ENCODE results near the gene DDR2. TPM values are rescaled to one million over a fixed set of nuclear protein-coding genes. Genes with fewer than 3 reads are reported as not detected.

The DDR2 gene
- polyA plus RNA-seq, 1 donor from 2014 or later, result 0.69 TPM

DNA sequence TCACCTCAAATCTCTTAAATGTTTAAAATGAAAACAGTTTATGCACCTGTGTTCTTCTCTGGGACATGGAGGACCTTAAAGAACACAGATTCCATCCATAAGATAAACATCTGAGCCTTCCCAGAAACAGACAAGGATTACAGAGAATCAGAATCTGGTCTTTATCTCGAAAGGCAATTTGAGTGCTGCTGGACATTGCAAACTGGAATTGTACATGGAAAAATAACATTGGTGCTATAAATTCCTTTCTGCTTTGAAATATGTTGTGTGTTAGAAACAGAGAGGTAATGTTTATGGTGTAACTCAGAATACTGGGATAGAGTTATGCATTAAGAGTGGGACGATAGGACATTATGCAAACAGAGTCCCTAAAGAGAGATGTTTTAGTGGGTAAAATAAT lies 6.6 kb upstream of the DDR2 start:
- no peak overlapping the region for H3K9ac ChIP-seq (ENCODE audit: low read length)
- no peak for TF ChIP-seq TAF1 (IDR thresholded peaks at IDR 0.05; ENCODE audit: low read depth)
- TF ChIP-seq, protein P1, sequence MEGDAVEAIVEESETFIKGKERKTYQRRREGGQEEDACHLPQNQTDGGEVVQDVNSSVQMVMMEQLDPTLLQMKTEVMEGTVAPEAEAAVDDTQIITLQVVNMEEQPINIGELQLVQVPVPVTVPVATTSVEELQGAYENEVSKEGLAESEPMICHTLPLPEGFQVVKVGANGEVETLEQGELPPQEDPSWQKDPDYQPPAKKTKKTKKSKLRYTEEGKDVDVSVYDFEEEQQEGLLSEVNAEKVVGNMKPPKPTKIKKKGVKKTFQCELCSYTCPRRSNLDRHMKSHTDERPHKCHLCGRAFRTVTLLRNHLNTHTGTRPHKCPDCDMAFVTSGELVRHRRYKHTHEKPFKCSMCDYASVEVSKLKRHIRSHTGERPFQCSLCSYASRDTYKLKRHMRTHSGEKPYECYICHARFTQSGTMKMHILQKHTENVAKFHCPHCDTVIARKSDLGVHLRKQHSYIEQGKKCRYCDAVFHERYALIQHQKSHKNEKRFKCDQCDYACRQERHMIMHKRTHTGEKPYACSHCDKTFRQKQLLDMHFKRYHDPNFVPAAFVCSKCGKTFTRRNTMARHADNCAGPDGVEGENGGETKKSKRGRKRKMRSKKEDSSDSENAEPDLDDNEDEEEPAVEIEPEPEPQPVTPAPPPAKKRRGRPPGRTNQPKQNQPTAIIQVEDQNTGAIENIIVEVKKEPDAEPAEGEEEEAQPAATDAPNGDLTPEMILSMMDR (IDR thresholded peaks at IDR 0.05; ENCODE audit: poor library complexity, severe bottlenecking), result no peak
- H3K27me3 ChIP-seq (ENCODE audit: insufficient read depth, low read depth, low read length), result no peaks in the 10 kb centered on the region
- H3K27ac ChIP-seq (ENCODE audit: low read length), result no peak overlapping the region
- H3K79me2 ChIP-seq (replicated peaks; ENCODE audit: insufficient read depth, low read length), result no peaks in the 10 kb centered on the region
- H3K9me3 ChIP-seq (ENCODE audit: low read length), result no peaks in the 10 kb centered on the region
- H3K4me3 ChIP-seq (ENCODE audit: low read length), result no peak overlapping the region
- no peak overlapping the region for H2AFZ ChIP-seq (ENCODE audit: low read depth, low read length)
- H3K4me2 ChIP-seq (ENCODE audit: low read length), result no peak overlapping the region
- no peaks in the 10 kb centered on the region for H3K36me3 ChIP-seq (ENCODE audit: insufficient read depth, low read length)
- no peaks in the 10 kb centered on the region for H4K20me1 ChIP-seq (ENCODE audit: insufficient read depth)
- H3K9me2 ChIP-seq (ENCODE audit: insufficient read depth, low read length), result no peaks in the 10 kb centered on the region
- no peaks in the 10 kb centered on the region for H3F3A ChIP-seq (ENCODE audit: insufficient read depth, low read length, poor library complexity, severe bottlenecking)

DNA sequence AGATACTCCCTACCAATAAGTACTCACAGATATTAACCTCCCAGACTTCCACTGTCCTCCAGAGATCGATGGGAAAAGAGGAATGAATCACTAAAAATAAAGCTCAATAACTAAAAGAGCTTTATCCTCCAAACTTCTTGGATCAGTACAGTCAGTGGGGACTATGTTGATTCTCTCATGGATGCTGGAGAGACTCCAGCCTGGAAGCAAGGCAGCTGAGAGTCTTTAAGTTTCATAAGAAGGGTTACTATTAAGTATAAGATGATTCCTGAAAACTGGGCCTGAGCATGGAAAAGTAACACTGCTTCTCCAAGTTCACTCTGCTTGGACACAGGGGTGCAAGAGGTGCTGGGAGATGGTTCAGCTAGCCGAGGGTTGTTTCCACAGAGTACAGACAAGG lies 6.2 kb upstream of the DDR2 start:
- H3K79me2 ChIP-seq (replicated peaks; ENCODE audit: insufficient read depth, low read length), result no peaks in the 10 kb centered on the region
- no peaks in the 10 kb centered on the region for H3K9me2 ChIP-seq (ENCODE audit: insufficient read depth, low read length)
- no peak overlapping the region for H3K9ac ChIP-seq (ENCODE audit: low read length)
- H3K4me3 ChIP-seq (ENCODE audit: low read length), result no peak overlapping the region
- TF ChIP-seq POLR2AphosphoS5 (IDR thresholded peaks at IDR 0.05), result no peak
- no peak for TF ChIP-seq TAF1 (IDR thresholded peaks at IDR 0.05; ENCODE audit: low read depth)
- TF ChIP-seq, protein P2, sequence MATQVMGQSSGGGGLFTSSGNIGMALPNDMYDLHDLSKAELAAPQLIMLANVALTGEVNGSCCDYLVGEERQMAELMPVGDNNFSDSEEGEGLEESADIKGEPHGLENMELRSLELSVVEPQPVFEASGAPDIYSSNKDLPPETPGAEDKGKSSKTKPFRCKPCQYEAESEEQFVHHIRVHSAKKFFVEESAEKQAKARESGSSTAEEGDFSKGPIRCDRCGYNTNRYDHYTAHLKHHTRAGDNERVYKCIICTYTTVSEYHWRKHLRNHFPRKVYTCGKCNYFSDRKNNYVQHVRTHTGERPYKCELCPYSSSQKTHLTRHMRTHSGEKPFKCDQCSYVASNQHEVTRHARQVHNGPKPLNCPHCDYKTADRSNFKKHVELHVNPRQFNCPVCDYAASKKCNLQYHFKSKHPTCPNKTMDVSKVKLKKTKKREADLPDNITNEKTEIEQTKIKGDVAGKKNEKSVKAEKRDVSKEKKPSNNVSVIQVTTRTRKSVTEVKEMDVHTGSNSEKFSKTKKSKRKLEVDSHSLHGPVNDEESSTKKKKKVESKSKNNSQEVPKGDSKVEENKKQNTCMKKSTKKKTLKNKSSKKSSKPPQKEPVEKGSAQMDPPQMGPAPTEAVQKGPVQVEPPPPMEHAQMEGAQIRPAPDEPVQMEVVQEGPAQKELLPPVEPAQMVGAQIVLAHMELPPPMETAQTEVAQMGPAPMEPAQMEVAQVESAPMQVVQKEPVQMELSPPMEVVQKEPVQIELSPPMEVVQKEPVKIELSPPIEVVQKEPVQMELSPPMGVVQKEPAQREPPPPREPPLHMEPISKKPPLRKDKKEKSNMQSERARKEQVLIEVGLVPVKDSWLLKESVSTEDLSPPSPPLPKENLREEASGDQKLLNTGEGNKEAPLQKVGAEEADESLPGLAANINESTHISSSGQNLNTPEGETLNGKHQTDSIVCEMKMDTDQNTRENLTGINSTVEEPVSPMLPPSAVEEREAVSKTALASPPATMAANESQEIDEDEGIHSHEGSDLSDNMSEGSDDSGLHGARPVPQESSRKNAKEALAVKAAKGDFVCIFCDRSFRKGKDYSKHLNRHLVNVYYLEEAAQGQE (IDR thresholded peaks at IDR 0.05; ENCODE audit: borderline replicate concordance), result no peak
- TF ChIP-seq, protein P1 (IDR thresholded peaks at IDR 0.05; ENCODE audit: poor library complexity, severe bottlenecking), result no peak
- no peak for TF ChIP-seq RAD21 (conservative IDR thresholded peaks at IDR 0.05)
- no peak for TF ChIP-seq SMC3 (conservative IDR thresholded peaks at IDR 0.05; ENCODE audit: poor library complexity)
- TF ChIP-seq EZH2 (IDR thresholded peaks at IDR 0.05; ENCODE audit: borderline replicate concordance, insufficient read depth, low read length, poor library complexity, severe bottlenecking), result no peak
- no peak for TF ChIP-seq MXI1 (conservative IDR thresholded peaks at IDR 0.05; ENCODE audit: poor library complexity, severe bottlenecking)
- TF ChIP-seq EP300 (conservative IDR thresholded peaks at IDR 0.05; ENCODE audit: poor library complexity, severe bottlenecking), result no peak
- H3F3A ChIP-seq (ENCODE audit: insufficient read depth, low read length, poor library complexity, severe bottlenecking), result no peaks in the 10 kb centered on the region
- H2AFZ ChIP-seq (ENCODE audit: low read depth, low read length), result no peak overlapping the region
- no peaks in the 10 kb centered on the region for H4K20me1 ChIP-seq (ENCODE audit: insufficient read depth)
- no peaks in the 10 kb centered on the region for H3K9me3 ChIP-seq (ENCODE audit: low read length)
- no peak overlapping the region for H3K4me2 ChIP-seq (ENCODE audit: low read length)
- H3K27ac ChIP-seq (ENCODE audit: low read length), result no peak overlapping the region
- no peaks in the 10 kb centered on the region for H3K27me3 ChIP-seq (ENCODE audit: insufficient read depth, low read depth, low read length)
- H3K36me3 ChIP-seq (ENCODE audit: insufficient read depth, low read length), result no peaks in the 10 kb centered on the region
